HCT116 (cell line): ENCODE results near the gene ARID3A.

Source experiments
- EZH2phosphoT487 ChIP-seq: fragments of 200-600 bp; IDR thresholded peaks from 2 replicates; pipeline ENCODE4 v1.6.1; 2018; ENCODE audit warnings: antibody characterized with exemption, borderline replicate concordance
- POLR2A ChIP-seq: IDR thresholded peaks from 2 replicates; pipeline ENCODE4 v1.7.0; 2011; ENCODE audit warnings: borderline replicate concordance; ENCODE audit not compliant: insufficient read depth, insufficient read length; ENCODE audit errors: extremely low read depth
- POLR2AphosphoS5 ChIP-seq: IDR thresholded peaks from 2 replicates; pipeline ENCODE4 v1.6.1; 2011; ENCODE audit warnings: mild to moderate bottlenecking, low read depth, low read length, moderate library complexity
- SRF ChIP-seq: IDR thresholded peaks from 2 replicates; pipeline ENCODE4 v1.6.1; 2012; ENCODE audit warnings: low read depth
- YY1 ChIP-seq: IDR thresholded peaks from 2 replicates; pipeline ENCODE4 v1.6.1; 2011; ENCODE audit warnings: low read length, low read depth, moderate library complexity, mild to moderate bottlenecking; ENCODE audit not compliant: insufficient replicate concordance; ENCODE audit errors: extremely low read depth
- ZFX ChIP-seq: fragments of 450-650 bp; IDR thresholded peaks from 2 replicates; pipeline ENCODE4 v1.6.1; 2017
- TF ChIP-seq, protein P1 (sequence below): IDR thresholded peaks from 2 replicates; pipeline ENCODE4 v1.6.1; 2012; ENCODE audit warnings: low read depth
- TF ChIP-seq, protein P2 (sequence below), 3 experiments: fragments of 200-600 bp in 1 of 3; sonication (generic) in 1 of 3; IDR thresholded peaks in 2 of 3; conservative IDR thresholded peaks in 1 of 3; 2 replicates each; pipeline ENCODE4 v1.5.1; 2012 to 2017; ENCODE audit warnings: low read depth in 2 of 3, low read length in 2 of 3, antibody characterized with exemption in 1 of 3, borderline replicate concordance in 1 of 3, control low read depth in 1 of 3, mild to moderate bottlenecking in 1 of 3, mixed read lengths in 1 of 3, mixed run types in 1 of 3, moderate library complexity in 1 of 3; ENCODE audit not compliant: insufficient read depth in 1 of 3

DNA sequence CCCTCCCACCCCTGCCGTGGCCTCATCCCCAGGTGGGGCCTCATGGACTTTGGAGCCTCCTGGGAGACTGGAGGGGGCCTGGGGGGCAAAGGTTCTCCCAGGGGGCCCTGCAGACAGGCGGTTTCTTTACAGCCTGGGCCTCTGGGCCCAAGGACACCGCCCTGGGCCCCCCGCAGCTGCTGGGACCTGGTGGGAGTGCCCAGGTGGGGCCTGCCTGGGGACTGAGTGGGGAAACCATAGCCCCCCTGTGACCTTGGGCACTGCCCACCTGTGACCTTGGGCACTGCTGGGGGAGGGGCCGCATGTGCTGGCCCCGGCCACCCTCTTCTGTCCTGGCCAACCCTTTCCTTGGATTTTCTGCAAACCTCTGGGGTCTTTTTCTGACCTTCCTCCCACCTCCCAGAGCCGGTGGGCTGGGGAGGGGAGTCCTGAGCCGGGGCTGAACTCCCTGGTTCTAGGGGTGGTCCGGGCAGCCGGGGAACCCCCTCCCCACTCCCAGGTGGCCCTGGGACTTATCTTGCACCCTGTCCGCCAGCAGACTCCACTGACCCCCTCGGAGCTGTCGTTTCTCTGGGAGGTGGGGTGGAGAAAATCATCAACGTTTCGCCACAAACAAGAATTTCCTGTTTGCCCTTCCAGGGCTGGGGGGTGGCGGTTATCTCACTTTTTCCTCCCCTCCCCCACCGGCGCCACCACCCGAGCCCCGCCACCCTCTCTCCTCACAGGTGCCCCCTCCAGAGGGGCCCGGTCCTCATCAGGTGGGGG, 27.0 kb downstream of the ARID3A start:
- TF ChIP-seq, protein P1, sequence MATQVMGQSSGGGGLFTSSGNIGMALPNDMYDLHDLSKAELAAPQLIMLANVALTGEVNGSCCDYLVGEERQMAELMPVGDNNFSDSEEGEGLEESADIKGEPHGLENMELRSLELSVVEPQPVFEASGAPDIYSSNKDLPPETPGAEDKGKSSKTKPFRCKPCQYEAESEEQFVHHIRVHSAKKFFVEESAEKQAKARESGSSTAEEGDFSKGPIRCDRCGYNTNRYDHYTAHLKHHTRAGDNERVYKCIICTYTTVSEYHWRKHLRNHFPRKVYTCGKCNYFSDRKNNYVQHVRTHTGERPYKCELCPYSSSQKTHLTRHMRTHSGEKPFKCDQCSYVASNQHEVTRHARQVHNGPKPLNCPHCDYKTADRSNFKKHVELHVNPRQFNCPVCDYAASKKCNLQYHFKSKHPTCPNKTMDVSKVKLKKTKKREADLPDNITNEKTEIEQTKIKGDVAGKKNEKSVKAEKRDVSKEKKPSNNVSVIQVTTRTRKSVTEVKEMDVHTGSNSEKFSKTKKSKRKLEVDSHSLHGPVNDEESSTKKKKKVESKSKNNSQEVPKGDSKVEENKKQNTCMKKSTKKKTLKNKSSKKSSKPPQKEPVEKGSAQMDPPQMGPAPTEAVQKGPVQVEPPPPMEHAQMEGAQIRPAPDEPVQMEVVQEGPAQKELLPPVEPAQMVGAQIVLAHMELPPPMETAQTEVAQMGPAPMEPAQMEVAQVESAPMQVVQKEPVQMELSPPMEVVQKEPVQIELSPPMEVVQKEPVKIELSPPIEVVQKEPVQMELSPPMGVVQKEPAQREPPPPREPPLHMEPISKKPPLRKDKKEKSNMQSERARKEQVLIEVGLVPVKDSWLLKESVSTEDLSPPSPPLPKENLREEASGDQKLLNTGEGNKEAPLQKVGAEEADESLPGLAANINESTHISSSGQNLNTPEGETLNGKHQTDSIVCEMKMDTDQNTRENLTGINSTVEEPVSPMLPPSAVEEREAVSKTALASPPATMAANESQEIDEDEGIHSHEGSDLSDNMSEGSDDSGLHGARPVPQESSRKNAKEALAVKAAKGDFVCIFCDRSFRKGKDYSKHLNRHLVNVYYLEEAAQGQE = no peak
- no peak for TF ChIP-seq POLR2A
- TF ChIP-seq SRF = no peak
- TF ChIP-seq, protein P2, sequence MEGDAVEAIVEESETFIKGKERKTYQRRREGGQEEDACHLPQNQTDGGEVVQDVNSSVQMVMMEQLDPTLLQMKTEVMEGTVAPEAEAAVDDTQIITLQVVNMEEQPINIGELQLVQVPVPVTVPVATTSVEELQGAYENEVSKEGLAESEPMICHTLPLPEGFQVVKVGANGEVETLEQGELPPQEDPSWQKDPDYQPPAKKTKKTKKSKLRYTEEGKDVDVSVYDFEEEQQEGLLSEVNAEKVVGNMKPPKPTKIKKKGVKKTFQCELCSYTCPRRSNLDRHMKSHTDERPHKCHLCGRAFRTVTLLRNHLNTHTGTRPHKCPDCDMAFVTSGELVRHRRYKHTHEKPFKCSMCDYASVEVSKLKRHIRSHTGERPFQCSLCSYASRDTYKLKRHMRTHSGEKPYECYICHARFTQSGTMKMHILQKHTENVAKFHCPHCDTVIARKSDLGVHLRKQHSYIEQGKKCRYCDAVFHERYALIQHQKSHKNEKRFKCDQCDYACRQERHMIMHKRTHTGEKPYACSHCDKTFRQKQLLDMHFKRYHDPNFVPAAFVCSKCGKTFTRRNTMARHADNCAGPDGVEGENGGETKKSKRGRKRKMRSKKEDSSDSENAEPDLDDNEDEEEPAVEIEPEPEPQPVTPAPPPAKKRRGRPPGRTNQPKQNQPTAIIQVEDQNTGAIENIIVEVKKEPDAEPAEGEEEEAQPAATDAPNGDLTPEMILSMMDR (IDR thresholded peaks at IDR 0.05 in 2 of 3, conservative IDR thresholded peaks at IDR 0.05 in 1 of 3; ENCODE audit: borderline replicate concordance in 1 of 3, insufficient read depth in 1 of 3, low read depth in 2 of 3, low read length in 2 of 3) = no peak
- no peak for TF ChIP-seq POLR2AphosphoS5
- TF ChIP-seq YY1 = no peak
- TF ChIP-seq ZFX = no peak
- TF ChIP-seq EZH2phosphoT487 = no peak
